ENCODE results near the gene NFASC.

DNA sequence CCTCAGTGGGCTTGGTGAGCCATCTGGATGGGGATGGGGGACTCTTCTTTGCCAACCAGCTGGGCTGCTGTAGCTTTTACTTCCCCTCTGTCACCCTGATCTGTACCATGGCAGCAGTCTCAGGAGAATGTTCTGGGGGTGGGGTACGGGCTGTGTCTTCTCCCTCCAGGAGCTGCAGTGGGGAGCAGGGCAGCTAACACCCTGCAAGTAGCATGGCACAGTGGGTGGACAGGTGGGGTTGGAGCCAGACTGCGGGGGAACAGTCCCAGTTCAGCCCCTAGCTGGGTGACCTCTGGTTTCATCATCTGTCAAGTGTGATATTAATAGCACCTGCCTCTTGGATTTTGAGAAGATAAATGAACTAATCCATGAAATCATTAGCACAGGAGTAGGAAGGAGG lies 3.1 kb downstream of the NFASC start:
- TF ChIP-seq, protein P1, sequence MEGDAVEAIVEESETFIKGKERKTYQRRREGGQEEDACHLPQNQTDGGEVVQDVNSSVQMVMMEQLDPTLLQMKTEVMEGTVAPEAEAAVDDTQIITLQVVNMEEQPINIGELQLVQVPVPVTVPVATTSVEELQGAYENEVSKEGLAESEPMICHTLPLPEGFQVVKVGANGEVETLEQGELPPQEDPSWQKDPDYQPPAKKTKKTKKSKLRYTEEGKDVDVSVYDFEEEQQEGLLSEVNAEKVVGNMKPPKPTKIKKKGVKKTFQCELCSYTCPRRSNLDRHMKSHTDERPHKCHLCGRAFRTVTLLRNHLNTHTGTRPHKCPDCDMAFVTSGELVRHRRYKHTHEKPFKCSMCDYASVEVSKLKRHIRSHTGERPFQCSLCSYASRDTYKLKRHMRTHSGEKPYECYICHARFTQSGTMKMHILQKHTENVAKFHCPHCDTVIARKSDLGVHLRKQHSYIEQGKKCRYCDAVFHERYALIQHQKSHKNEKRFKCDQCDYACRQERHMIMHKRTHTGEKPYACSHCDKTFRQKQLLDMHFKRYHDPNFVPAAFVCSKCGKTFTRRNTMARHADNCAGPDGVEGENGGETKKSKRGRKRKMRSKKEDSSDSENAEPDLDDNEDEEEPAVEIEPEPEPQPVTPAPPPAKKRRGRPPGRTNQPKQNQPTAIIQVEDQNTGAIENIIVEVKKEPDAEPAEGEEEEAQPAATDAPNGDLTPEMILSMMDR (IDR thresholded peaks at IDR 0.05; ENCODE audit: low read depth, low read length, poor library complexity, severe bottlenecking), result no peak
- no peak for TF ChIP-seq EZH2phosphoT487 (IDR thresholded peaks at IDR 0.05; ENCODE audit: borderline replicate concordance, low read length)
